Neural progenitor cell (in vitro differentiated cells): ENCODE data around the gene AP5Z1. TPM values are rescaled to one million over a fixed set of nuclear protein-coding genes. Genes with fewer than 3 reads are reported as not detected.

Experiments used
- DNase-seq: peaks from one replicate; pipeline ENCODE4 v3.0.0-alpha.2; 2016; ENCODE audit warnings: low spot score
- H2AFZ ChIP-seq: fragments of 200-600 bp; sonication (generic); replicated peaks from 2 replicates; pipeline ENCODE4 v1.6.1; 2016; ENCODE audit warnings: antibody characterized with exemption
- H3F3A ChIP-seq: fragments of 200-600 bp; sonication (generic); 2 replicates; pipeline ENCODE4 v1.6.1; 2016; ENCODE audit warnings: antibody characterized with exemption, low read depth
- H3K27ac ChIP-seq: fragments of 200-600 bp; sonication (generic); 2 replicates; pipeline ENCODE4 v1.5.1; 2016; ENCODE audit warnings: mild to moderate bottlenecking
- H3K27me3 ChIP-seq: fragments of 200-600 bp; sonication (generic); 2 replicates; pipeline ENCODE4 v1.6.1; 2016; ENCODE audit warnings: mild to moderate bottlenecking, moderate library complexity
- H3K36me3 ChIP-seq: fragments of 200-600 bp; sonication (generic); 2 replicates; pipeline ENCODE4 v1.5.1; 2016
- H3K4me1 ChIP-seq: fragments of 200-600 bp; sonication (generic); 2 replicates; pipeline ENCODE4 v1.6.1; 2016; ENCODE audit warnings: mixed run types
- H3K4me2 ChIP-seq: fragments of 200-600 bp; sonication (generic); 2 replicates; pipeline ENCODE4 v1.6.1; 2016
- H3K4me3 ChIP-seq: fragments of 200-600 bp; sonication (generic); 2 replicates; pipeline ENCODE4 v1.5.1; 2016
- H3K79me2 ChIP-seq: fragments of 200-600 bp; sonication (generic); 2 replicates; pipeline ENCODE4 v1.6.1; 2016; ENCODE audit warnings: low read depth
- H3K9ac ChIP-seq: fragments of 200-600 bp; sonication (generic); 2 replicates; pipeline ENCODE4 v1.6.1; 2016
- H3K9me3 ChIP-seq: fragments of 200-600 bp; sonication (generic); 2 replicates; pipeline ENCODE4 v1.5.1; 2016; ENCODE audit warnings: low read depth
- H4K20me1 ChIP-seq: fragments of 200-600 bp; sonication (generic); 2 replicates; pipeline ENCODE4 v1.6.1; 2016; ENCODE audit warnings: low read depth
- H3K27ac Mint-ChIP-seq: 3 replicates; pipeline ENCODE4 v1.8.0; 2021; ENCODE audit warnings: mixed read lengths
- H3K27me3 Mint-ChIP-seq: 2 replicates; pipeline ENCODE4 v1.8.0; 2022; ENCODE audit warnings: low read depth, mild to moderate bottlenecking, inconsistent platforms, moderate library complexity, mixed read lengths; ENCODE audit not compliant: insufficient read depth
- H3K36me3 Mint-ChIP-seq: 3 replicates; pipeline ENCODE4 v1.8.0; 2021; ENCODE audit warnings: mixed read lengths
- H3K4me1 Mint-ChIP-seq: 3 replicates; pipeline ENCODE4 v1.8.0; 2021; ENCODE audit warnings: mixed read lengths
- H3K4me3 Mint-ChIP-seq: 3 replicates; pipeline ENCODE4 v1.8.0; 2021; ENCODE audit warnings: mild to moderate bottlenecking, moderate library complexity, mixed read lengths
- H3K9me3 Mint-ChIP-seq: 3 replicates; pipeline ENCODE4 v1.8.0; 2020; ENCODE audit warnings: mixed read lengths
- CTCF ChIP-seq: fragments of 200-600 bp; sonication (generic); IDR thresholded peaks from 2 replicates; pipeline ENCODE4 v1.5.1; 2017; ENCODE audit warnings: antibody characterized with exemption, mild to moderate bottlenecking
- EZH2 ChIP-seq: fragments of 200-600 bp; sonication (generic); IDR thresholded peaks from 2 replicates; pipeline ENCODE4 v1.6.1; 2017; ENCODE audit warnings: antibody characterized with exemption, mild to moderate bottlenecking, moderate library complexity
- EZH2phosphoT487 ChIP-seq: fragments of 200-600 bp; sonication (generic); IDR thresholded peaks from 2 replicates; pipeline ENCODE4 v1.6.1; 2017; ENCODE audit warnings: antibody characterized with exemption
- total RNA-seq: library from RNA; depleted of rRNA; stranded (reverse); fragments of >200 nt; gene quantifications from 2 replicates; pipeline ENCODE4 v1.2.3, GENCODE V29; 2015; ENCODE audit warnings: low replicate concordance

Gene AP5Z1
- total RNA-seq, 1 donor from 2014 or later, result 8.3 TPM

GRCh38 chr7:4774658-4775249, 669 bp upstream of the AP5Z1 start:
- Histone ChIP-seq H3F3A (peaks cover 4% of the 10 kb centered on the region), H4K20me1 (no peaks in the 10 kb centered on the region), H3K79me2 (peaks cover 21% of the 10 kb centered on the region), H3K9ac (peak overlapping the region; percentile 76), H3K4me2 (peak overlapping the region; percentile 92), H3K4me1 (peaks cover 5% of the 10 kb centered on the region), H3K27ac (peak overlapping the region; percentile 43), H3K27me3 (no peaks in the 10 kb centered on the region), H3K36me3 (no peaks in the 10 kb centered on the region), H3K4me3 (peak overlapping the region; percentile 88), H2AFZ (peak overlapping the region; percentile 92), H3K9me3 (no peaks in the 10 kb centered on the region)
- Mint-ChIP-seq H3K27me3 (peaks cover 4% of the 10 kb centered on the region), H3K27ac (peak overlapping the region; percentile 52), H3K4me3 (peak overlapping the region; percentile 98), H3K9me3 (no peaks in the 10 kb centered on the region), H3K4me1 (peaks cover 18% of the 10 kb centered on the region), H3K36me3 (no peaks in the 10 kb centered on the region)
- TF ChIP-seq EZH2phosphoT487, result no peak
- TF ChIP-seq CTCF, result no peak
- TF ChIP-seq EZH2, result no peak
- DNase-seq, result no peak

- H3K4me3 Mint-ChIP-seq, result peak overlapping the region; percentile 98
- peak overlapping the region; percentile 72 for H3K27ac Mint-ChIP-seq
- Histone ChIP-seq H3K9ac (peak overlapping the region; percentile 80), H2AFZ (peak overlapping the region; percentile 7), H3F3A (peaks cover 4% of the 10 kb centered on the region), H3K79me2 (peaks cover 21% of the 10 kb centered on the region), H3K27me3 (no peaks in the 10 kb centered on the region), H3K4me3 (peak overlapping the region; percentile 88), H3K4me2 (peak overlapping the region; percentile 92), H3K9me3 (no peaks in the 10 kb centered on the region), H3K27ac (no peak overlapping the region), H3K36me3 (no peaks in the 10 kb centered on the region), H4K20me1 (no peaks in the 10 kb centered on the region), H3K4me1 (peaks cover 5% of the 10 kb centered on the region)
- H3K4me1 Mint-ChIP-seq, result peaks cover 18% of the 10 kb centered on the region
- no peaks in the 10 kb centered on the region for H3K36me3 Mint-ChIP-seq
- DNase-seq, result no peak
- TF ChIP-seq EZH2 (no peak), EZH2phosphoT487 (no peak), CTCF (no peak)
- peaks cover 2% of the 10 kb centered on the region for H3K27me3 Mint-ChIP-seq
- no peaks in the 10 kb centered on the region for H3K9me3 Mint-ChIP-seq
Observed at GRCh38 chr7:4775848-4776623, 613 bp downstream of the AP5Z1 start.

- no peak for DNase-seq
- no peak overlapping the region for H3K27ac ChIP-seq
- H3K9me3 ChIP-seq, result no peaks in the 10 kb centered on the region
- H3K4me2 ChIP-seq, result no peak overlapping the region
- H3K27me3 ChIP-seq, result no peaks in the 10 kb centered on the region
- H3F3A ChIP-seq, result peaks cover 4% of the 10 kb centered on the region
- peaks cover 21% of the 10 kb centered on the region for H3K79me2 ChIP-seq
- H4K20me1 ChIP-seq, result no peaks in the 10 kb centered on the region
- peaks cover 5% of the 10 kb centered on the region for H3K4me1 ChIP-seq
- no peaks in the 10 kb centered on the region for H3K9me3 Mint-ChIP-seq
- H3K36me3 ChIP-seq, result no peaks in the 10 kb centered on the region
- H3K9ac ChIP-seq, result no peak overlapping the region
- H3K4me1 Mint-ChIP-seq, result peaks cover 18% of the 10 kb centered on the region
- peaks cover 4% of the 10 kb centered on the region for H3K27me3 Mint-ChIP-seq
- no peaks in the 10 kb centered on the region for H3K36me3 Mint-ChIP-seq
- TF ChIP-seq EZH2phosphoT487, result no peak
- TF ChIP-seq CTCF, result no peak
- no peak for TF ChIP-seq EZH2
- no peak overlapping the region for H3K27ac Mint-ChIP-seq
- H2AFZ ChIP-seq, result no peak overlapping the region
- no peak overlapping the region for H3K4me3 Mint-ChIP-seq
- no peak overlapping the region for H3K4me3 ChIP-seq
Observed at GRCh38 chr7:4779118-4779517, 3.7 kb downstream of the AP5Z1 start.
